ENCODE data around the gene SNW1. TPM values are rescaled to one million over a fixed set of nuclear protein-coding genes. Genes with fewer than 3 reads are reported as not detected.

Gene SNW1
- total RNA-seq, 4 donors from 2014 or later = 39.8 to 68.4 (median 43.0) TPM

DNA sequence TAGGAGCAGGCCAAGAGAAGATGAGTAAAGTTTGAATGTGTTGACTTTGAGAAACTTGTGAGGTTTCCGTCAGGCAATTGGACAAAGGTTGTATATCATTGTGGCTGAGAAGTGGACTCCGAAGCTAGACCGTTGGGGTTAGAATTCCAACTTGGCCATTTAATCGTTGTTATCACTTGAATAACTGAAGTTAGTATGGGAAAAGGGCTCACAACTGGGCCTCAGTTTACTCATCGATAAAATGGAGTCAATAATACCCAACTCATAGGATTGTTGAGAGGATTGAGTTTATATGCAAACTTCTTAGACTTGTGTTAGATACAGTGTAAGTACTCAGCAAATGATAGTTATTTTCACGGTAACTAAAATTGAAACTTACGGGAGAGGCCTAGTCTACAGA, 52.2 kb downstream of the SNW1 start:
- TF ChIP-seq EP300 (IDR thresholded peaks at IDR 0.05) = no peak
- no peak for TF ChIP-seq POLR2A (IDR thresholded peaks at IDR 0.05)
- TF ChIP-seq, protein P1, sequence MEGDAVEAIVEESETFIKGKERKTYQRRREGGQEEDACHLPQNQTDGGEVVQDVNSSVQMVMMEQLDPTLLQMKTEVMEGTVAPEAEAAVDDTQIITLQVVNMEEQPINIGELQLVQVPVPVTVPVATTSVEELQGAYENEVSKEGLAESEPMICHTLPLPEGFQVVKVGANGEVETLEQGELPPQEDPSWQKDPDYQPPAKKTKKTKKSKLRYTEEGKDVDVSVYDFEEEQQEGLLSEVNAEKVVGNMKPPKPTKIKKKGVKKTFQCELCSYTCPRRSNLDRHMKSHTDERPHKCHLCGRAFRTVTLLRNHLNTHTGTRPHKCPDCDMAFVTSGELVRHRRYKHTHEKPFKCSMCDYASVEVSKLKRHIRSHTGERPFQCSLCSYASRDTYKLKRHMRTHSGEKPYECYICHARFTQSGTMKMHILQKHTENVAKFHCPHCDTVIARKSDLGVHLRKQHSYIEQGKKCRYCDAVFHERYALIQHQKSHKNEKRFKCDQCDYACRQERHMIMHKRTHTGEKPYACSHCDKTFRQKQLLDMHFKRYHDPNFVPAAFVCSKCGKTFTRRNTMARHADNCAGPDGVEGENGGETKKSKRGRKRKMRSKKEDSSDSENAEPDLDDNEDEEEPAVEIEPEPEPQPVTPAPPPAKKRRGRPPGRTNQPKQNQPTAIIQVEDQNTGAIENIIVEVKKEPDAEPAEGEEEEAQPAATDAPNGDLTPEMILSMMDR (IDR thresholded peaks at IDR 0.05) = no peak
- H3K27me3 ChIP-seq = no peaks in the 10 kb centered on the region
- peaks cover 6 to 47% (median 25%) of the 10 kb centered on the region in 4 donors for H3K4me1 ChIP-seq
- peak overlapping the region; percentile 62 to 99 (median 76) for H3K4me3 ChIP-seq
- DNase-seq (ENCODE audit: low spot score in 2 of 2) = no peak
- H3K9me3 ChIP-seq = no peaks in the 10 kb centered on the region
- 18 to 22% methylated on average over 7 of the region's 7 CpGs for whole genome bisulfite sequencing, 2 donors
- H3K27ac ChIP-seq = peak overlapping the region in 2 of 4 donors; percentile 65 to 82
- peaks cover 0 to 53% (median 5%) of the 10 kb centered on the region in 3 donors for H3K36me3 ChIP-seq

DNA sequence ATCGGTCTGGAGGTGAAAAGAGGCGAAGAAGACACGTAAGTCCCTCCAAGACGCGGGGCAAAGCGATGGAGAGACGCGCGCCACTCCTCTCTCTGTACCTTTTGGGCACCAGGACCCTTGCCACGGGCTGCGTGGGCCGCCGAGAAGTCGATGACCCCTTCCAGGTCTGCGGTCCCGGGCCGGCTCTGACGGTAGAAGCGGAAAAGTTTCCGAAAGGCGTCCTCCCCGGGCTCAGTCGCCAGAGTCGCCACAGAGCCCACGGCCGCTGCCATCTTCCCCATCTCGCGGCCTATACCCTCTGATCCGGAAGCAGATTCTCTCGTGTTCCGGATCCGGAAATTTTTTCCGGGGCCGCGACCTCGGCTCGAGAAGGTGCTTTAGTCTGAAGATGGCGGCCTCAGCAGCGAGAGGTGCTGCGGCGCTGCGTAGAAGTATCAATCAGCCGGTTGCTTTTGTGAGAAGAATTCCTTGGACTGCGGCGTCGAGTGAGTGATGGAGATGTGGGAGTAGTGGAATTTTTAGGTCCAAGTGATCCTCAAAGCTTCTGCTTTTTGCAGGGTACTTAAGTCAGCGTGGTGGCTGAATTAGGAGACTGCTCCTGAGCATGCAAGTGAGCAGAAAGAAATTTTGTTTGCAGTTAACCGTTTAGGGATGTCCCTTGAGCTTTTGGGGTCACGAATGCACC, 53.1 kb downstream of the SNW1 start, which contains the start of the genes ALKBH1 and SLIRP:
ALKBH1 (minus strand) TSS at position 300 of the 685 bp plus-strand sequence; CDS start at position 281, 19 bp downstream.
SLIRP (plus strand) TSS at position 380 of the 685 bp plus-strand sequence; CDS start at position 389, 9 bp downstream.
- Histone ChIP-seq H3K36me3 (peaks cover 0 to 56% (median 14%) of the 10 kb centered on the region in 3 donors), H3K4me1 (peaks cover 6 to 47% (median 25%) of the 10 kb centered on the region in 4 donors), H3K4me3 (peak within 1 kb of the TSS; percentile 62 to 99 (median 76)), H3K27me3 (no peaks in the 10 kb centered on the region), H3K27ac (peak within 1 kb of the TSS in 3 of 4 donors; percentile 63 to 82 (median 65)), H3K9me3 (no peaks in the 10 kb centered on the region)
- WGBS, 2 donors = 0% methylated on average over 49 of the region's 49 CpGs
- TF ChIP-seq, protein P1 (IDR thresholded peaks at IDR 0.05) = peak in 1 of 5 experiments; percentile 10
- peak; percentile 59 to 94 for TF ChIP-seq EP300 (IDR thresholded peaks at IDR 0.05)
- TF ChIP-seq POLR2A (IDR thresholded peaks at IDR 0.05) = peak; percentile 18 to 64
- peak; percentile 78 to 92 for DNase-seq (ENCODE audit: low spot score in 2 of 2)

GRCh38 chr14:77707355-77707723, 53.6 kb downstream of the SNW1 start:
- WGBS, 2 donors = 1% methylated on average over 14 of the region's 14 CpGs
- peaks cover 0 to 56% (median 19%) of the 10 kb centered on the region in 3 donors for H3K36me3 ChIP-seq

GRCh38 chr14:77691259-77691658, 69.7 kb downstream of the SNW1 start:
- H3K4me3 ChIP-seq = no peak overlapping the region
- H3K36me3 ChIP-seq = peaks cover 0 to 88% (median 5%) of the 10 kb centered on the region in 3 donors
- H3K9me3 ChIP-seq = no peaks in the 10 kb centered on the region
- H3K4me1 ChIP-seq = no peaks in the 10 kb centered on the region
- 85 to 97% methylated on average over 2 of the region's 2 CpGs for WGBS, 2 donors
- no peak overlapping the region for H3K27ac ChIP-seq
- H3K27me3 ChIP-seq = no peaks in the 10 kb centered on the region
- no peak for TF ChIP-seq POLR2A (IDR thresholded peaks at IDR 0.05)
- TF ChIP-seq EP300 (IDR thresholded peaks at IDR 0.05) = no peak
- TF ChIP-seq, protein P1 (IDR thresholded peaks at IDR 0.05) = no peak
- no peak for DNase-seq (ENCODE audit: low spot score in 2 of 2)

More at GRCh38 chr14:77707355-77707723, 53.6 kb downstream of the SNW1 start:
- H3K4me1 ChIP-seq = peaks cover 6 to 47% (median 25%) of the 10 kb centered on the region in 4 donors
- TF ChIP-seq POLR2A (IDR thresholded peaks at IDR 0.05) = no peak
- TF ChIP-seq, protein P1 (IDR thresholded peaks at IDR 0.05) = peak; percentile 14 to 36 (median 19)
- DNase-seq (ENCODE audit: low spot score in 2 of 2) = peak in 1 of 2 donors; percentile 16
- peak overlapping the region in 3 of 4 donors; percentile 63 to 82 (median 65) for H3K27ac ChIP-seq
- H3K27me3 ChIP-seq = no peaks in the 10 kb centered on the region
- H3K9me3 ChIP-seq = no peaks in the 10 kb centered on the region
- H3K4me3 ChIP-seq = peak overlapping the region; percentile 62 to 99 (median 76)

DNA sequence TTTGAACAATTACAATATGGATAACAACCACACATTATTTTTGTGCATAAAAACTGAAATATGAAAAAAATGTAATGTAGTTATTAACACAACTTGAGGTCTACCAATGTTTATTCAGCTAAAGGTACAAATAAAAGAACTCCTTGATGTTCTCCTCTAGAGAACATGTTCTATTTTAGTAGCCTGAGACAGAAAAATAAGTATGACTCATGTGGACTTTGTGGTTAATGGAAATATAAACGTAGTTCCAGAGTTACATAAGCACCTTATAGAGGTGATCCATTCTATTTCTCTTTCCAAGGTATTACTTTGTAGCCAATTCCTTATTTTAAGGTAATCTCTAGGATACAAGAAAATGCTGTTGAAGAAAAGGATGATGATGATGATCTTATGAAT, 78.8 kb downstream of the SNW1 start:
- Histone ChIP-seq H3K36me3 (peaks cover 0 to 66% (median 2%) of the 10 kb centered on the region in 3 donors), H3K27ac (no peak overlapping the region), H3K4me3 (no peak overlapping the region), H3K27me3 (no peaks in the 10 kb centered on the region), H3K4me1 (peaks cover 0 to 4% (median 0%) of the 10 kb centered on the region in 4 donors), H3K9me3 (no peaks in the 10 kb centered on the region)
- WGBS, 2 donors = 47 to 55% methylated on average over 1 of the region's 1 CpG
- TF ChIP-seq, protein P1 (IDR thresholded peaks at IDR 0.05) = no peak
- TF ChIP-seq EP300 (IDR thresholded peaks at IDR 0.05) (no peak), POLR2A (IDR thresholded peaks at IDR 0.05) (no peak)
- DNase-seq (ENCODE audit: low spot score in 2 of 2) = no peak

Data from tibial nerve (tissue), 4 donors.